Measurements from ENCODE around the gene SEZ6L. TPM values are rescaled to one million over a fixed set of nuclear protein-coding genes. Genes with fewer than 3 reads are reported as not detected.

The SEZ6L gene
- total RNA-seq, 2 experiments from 2014 or later = 0.05 TPM; not detected in 1

DNA sequence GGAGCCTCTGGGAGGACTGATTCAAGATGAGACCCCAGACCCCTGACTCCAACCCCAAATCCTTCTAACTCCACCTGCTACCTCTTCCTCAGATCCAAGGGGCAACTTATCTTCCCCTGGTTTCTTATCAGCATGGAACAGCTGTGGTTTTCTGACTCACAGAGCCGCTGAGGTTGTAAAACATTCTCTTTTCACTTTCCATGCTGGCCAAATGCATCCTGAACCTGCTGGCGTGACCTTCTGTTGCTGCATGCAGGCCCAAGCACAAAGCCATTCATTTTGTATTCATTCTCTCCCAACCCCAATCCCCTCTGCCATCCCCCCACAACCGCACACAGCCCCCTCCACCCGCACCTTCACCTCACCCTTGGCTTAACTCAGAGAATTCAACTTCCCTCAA is 70.3 kb downstream of the SEZ6L start:
- Mint-ChIP-seq H3K27me3 (peaks cover 35% of the 10 kb centered on the region), H3K27ac (no peak overlapping the region), H3K36me3 (ENCODE audit: low read depth) (no peaks in the 10 kb centered on the region), H3K9me3 (no peaks in the 10 kb centered on the region), H3K4me1 (ENCODE audit: low read depth) (no peaks in the 10 kb centered on the region), H3K4me3 (no peak overlapping the region)
- TF ChIP-seq, protein P1, sequence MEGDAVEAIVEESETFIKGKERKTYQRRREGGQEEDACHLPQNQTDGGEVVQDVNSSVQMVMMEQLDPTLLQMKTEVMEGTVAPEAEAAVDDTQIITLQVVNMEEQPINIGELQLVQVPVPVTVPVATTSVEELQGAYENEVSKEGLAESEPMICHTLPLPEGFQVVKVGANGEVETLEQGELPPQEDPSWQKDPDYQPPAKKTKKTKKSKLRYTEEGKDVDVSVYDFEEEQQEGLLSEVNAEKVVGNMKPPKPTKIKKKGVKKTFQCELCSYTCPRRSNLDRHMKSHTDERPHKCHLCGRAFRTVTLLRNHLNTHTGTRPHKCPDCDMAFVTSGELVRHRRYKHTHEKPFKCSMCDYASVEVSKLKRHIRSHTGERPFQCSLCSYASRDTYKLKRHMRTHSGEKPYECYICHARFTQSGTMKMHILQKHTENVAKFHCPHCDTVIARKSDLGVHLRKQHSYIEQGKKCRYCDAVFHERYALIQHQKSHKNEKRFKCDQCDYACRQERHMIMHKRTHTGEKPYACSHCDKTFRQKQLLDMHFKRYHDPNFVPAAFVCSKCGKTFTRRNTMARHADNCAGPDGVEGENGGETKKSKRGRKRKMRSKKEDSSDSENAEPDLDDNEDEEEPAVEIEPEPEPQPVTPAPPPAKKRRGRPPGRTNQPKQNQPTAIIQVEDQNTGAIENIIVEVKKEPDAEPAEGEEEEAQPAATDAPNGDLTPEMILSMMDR (IDR thresholded peaks at IDR 0.05) = no peak
- Histone ChIP-seq H3K36me3 (ENCODE audit: insufficient read depth, low read length) (no peaks in the 10 kb centered on the region), H3K9me3 (ENCODE audit: control insufficient read depth in 1 of 2, insufficient read depth in 1 of 2, low read length in 2 of 2) (no peaks in the 10 kb centered on the region), H3K27me3 (ENCODE audit: control insufficient read depth in 1 of 2, insufficient read depth in 2 of 2, low read length in 2 of 2) (peaks cover 0 to 5% of the 10 kb centered on the region in 2 experiments), H3K27ac (ENCODE audit: low read depth in 1 of 2, low read length in 2 of 2) (no peak overlapping the region), H3K4me1 (ENCODE audit: insufficient read depth, low read length) (no peaks in the 10 kb centered on the region), H3K4me3 (ENCODE audit: low read length) (no peak overlapping the region)
- POLR2A ChIA-PET = no interaction called here
- intact Hi-C loops (cut with DNase I, micrococcal nuclease) = no loop called here
- no peak for DNase-seq
- CTCF ChIA-PET = no interaction called here
- ATAC-seq (ENCODE audit: poor library complexity) = no peak

DNA sequence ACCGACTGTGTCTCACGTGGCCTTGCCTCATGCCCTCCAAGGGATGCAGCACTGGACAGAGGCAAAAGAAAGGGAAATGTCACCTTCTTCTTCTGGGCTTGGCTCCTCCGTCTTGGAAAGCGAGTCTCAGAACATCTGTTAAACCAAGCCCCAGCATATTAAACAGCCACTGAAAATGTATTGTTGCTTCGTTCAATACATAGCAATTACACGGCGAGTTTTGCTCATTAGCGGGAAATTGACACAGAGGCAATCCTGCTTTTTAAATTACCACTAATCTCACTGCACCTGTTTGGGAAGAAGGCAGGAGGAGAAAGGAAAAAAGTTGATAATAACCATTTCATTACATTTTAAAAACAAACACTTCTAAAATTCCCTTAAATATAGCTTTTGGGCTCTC is 72.1 kb downstream of the SEZ6L start:
- Histone ChIP-seq H3K27me3 (ENCODE audit: control insufficient read depth in 1 of 2, insufficient read depth in 2 of 2, low read length in 2 of 2) (no peaks in the 10 kb centered on the region), H3K4me1 (ENCODE audit: insufficient read depth, low read length) (no peaks in the 10 kb centered on the region), H3K27ac (ENCODE audit: low read depth in 1 of 2, low read length in 2 of 2) (no peak overlapping the region), H3K36me3 (ENCODE audit: insufficient read depth, low read length) (no peaks in the 10 kb centered on the region), H3K4me3 (ENCODE audit: low read length) (no peak overlapping the region), H3K9me3 (ENCODE audit: control insufficient read depth in 1 of 2, insufficient read depth in 1 of 2, low read length in 2 of 2) (no peaks in the 10 kb centered on the region)
- Mint-ChIP-seq H3K4me1 (ENCODE audit: low read depth) (no peaks in the 10 kb centered on the region), H3K27ac (no peak overlapping the region), H3K9me3 (no peaks in the 10 kb centered on the region), H3K4me3 (no peak overlapping the region), H3K27me3 (peaks cover 26% of the 10 kb centered on the region), H3K36me3 (ENCODE audit: low read depth) (no peaks in the 10 kb centered on the region)
- ChIA-PET POLR2A (no interaction called here), CTCF (no interaction called here)
- intact Hi-C loops (cut with DNase I, micrococcal nuclease) = no loop called here
- DNase-seq = no peak
- TF ChIP-seq, protein P1 (IDR thresholded peaks at IDR 0.05) = no peak
- no peak for ATAC-seq (ENCODE audit: poor library complexity)

DNA sequence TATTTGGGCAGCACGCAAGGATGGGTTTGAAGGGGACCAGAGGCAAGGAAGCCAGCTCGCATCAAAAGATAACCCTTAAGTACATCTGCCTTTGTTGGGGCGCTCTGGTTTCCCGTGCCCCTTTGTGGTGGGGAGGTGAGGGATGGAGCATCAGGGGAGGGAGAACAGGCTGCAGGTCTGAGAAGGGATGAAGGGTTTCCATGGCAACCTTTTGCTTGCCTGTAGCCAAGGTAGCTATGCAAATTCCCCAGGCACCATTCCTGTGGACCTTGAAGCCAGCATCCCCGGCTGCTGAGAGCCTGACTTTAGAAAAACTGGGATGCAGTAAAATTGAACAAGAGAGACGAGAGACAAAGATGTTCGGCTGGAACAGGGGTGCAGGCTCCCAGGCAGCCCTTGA is 75.7 kb downstream of the SEZ6L start:
- H3K9me3 Mint-ChIP-seq = no peaks in the 10 kb centered on the region
- Histone ChIP-seq H3K4me3 (ENCODE audit: low read length) (no peak overlapping the region), H3K4me1 (ENCODE audit: insufficient read depth, low read length) (no peaks in the 10 kb centered on the region), H3K36me3 (ENCODE audit: insufficient read depth, low read length) (no peaks in the 10 kb centered on the region), H3K27ac (ENCODE audit: low read depth in 1 of 2, low read length in 2 of 2) (no peak overlapping the region), H3K9me3 (ENCODE audit: control insufficient read depth in 1 of 2, insufficient read depth in 1 of 2, low read length in 2 of 2) (no peaks in the 10 kb centered on the region), H3K27me3 (ENCODE audit: control insufficient read depth in 1 of 2, insufficient read depth in 2 of 2, low read length in 2 of 2) (no peaks in the 10 kb centered on the region)
- ATAC-seq (ENCODE audit: poor library complexity) (no peak), DNase-seq (no peak)
- H3K4me1 Mint-ChIP-seq (ENCODE audit: low read depth) = no peaks in the 10 kb centered on the region
- H3K4me3 Mint-ChIP-seq = no peak overlapping the region
- no peaks in the 10 kb centered on the region for H3K36me3 Mint-ChIP-seq (ENCODE audit: low read depth)
- H3K27me3 Mint-ChIP-seq = peaks cover 31% of the 10 kb centered on the region
- POLR2A ChIA-PET = no interaction called here
- H3K27ac Mint-ChIP-seq = no peak overlapping the region
- TF ChIP-seq, protein P1 (IDR thresholded peaks at IDR 0.05) = no peak
- intact Hi-C loops (cut with DNase I, micrococcal nuclease) = no loop called here
- CTCF ChIA-PET = no interaction called here

All from CD4-positive, alpha-beta T cell (primary cell).